Measurements from ENCODE around the gene EDNRA. TPM values are rescaled to one million over a fixed set of nuclear protein-coding genes. Genes with fewer than 3 reads are reported as not detected.

Gene EDNRA
- total RNA-seq, 3 donors from 2014 or later = 2.6 to 11.1 (median 5.2) TPM

- Histone ChIP-seq H3K9me3 (peaks cover 0 to 3% of the 10 kb centered on the region in 2 donors), H3K4me1 (no peaks in the 10 kb centered on the region), H3K4me3 (no peak overlapping the region), H3K27ac (no peak overlapping the region), H3K27me3 (no peaks in the 10 kb centered on the region), H3K36me3 (no peaks in the 10 kb centered on the region)
- intact Hi-C loops (cut with DNase I; ENCODE audit: low total_unique reads) = no loop called here
- TF ChIP-seq CTCF (IDR thresholded peaks at IDR 0.05) = no peak
- TF ChIP-seq POLR2AphosphoS5 (IDR thresholded peaks at IDR 0.05) = no peak
- TF ChIP-seq POLR2A (IDR thresholded peaks at IDR 0.05) = no peak
- DNase-seq (ENCODE audit: low spot score in 2 of 2) = no peak
Observed at GRCh38 chr4:147571036-147571770, 90.3 kb downstream of the EDNRA start.

GRCh38 chr4:147576084-147576483, 95.2 kb downstream of the EDNRA start:
- Histone ChIP-seq H3K4me1 (no peaks in the 10 kb centered on the region), H3K27ac (no peak overlapping the region), H3K9me3 (no peaks in the 10 kb centered on the region), H3K4me3 (no peak overlapping the region), H3K27me3 (no peaks in the 10 kb centered on the region), H3K36me3 (no peaks in the 10 kb centered on the region)
- no peak for DNase-seq (ENCODE audit: low spot score in 2 of 2)
- intact Hi-C loops (cut with DNase I; ENCODE audit: low total_unique reads) = no loop called here
- TF ChIP-seq CTCF (IDR thresholded peaks at IDR 0.05) = no peak
- no peak for TF ChIP-seq POLR2A (IDR thresholded peaks at IDR 0.05)
- no peak for TF ChIP-seq POLR2AphosphoS5 (IDR thresholded peaks at IDR 0.05)

GRCh38 chr4:147578051-147578476, 97.2 kb downstream of the EDNRA start:
- Histone ChIP-seq H3K4me1 (no peaks in the 10 kb centered on the region), H3K27ac (no peak overlapping the region), H3K4me3 (no peak overlapping the region), H3K27me3 (no peaks in the 10 kb centered on the region), H3K9me3 (no peaks in the 10 kb centered on the region), H3K36me3 (no peaks in the 10 kb centered on the region)
- intact Hi-C loops (cut with DNase I; ENCODE audit: low total_unique reads) = no loop called here
- TF ChIP-seq CTCF (IDR thresholded peaks at IDR 0.05) (no peak), POLR2AphosphoS5 (IDR thresholded peaks at IDR 0.05) (no peak), POLR2A (IDR thresholded peaks at IDR 0.05) (no peak)
- DNase-seq (ENCODE audit: low spot score in 2 of 2) = no peak

- Histone ChIP-seq H3K4me3 (no peak overlapping the region), H3K9me3 (no peaks in the 10 kb centered on the region), H3K27ac (no peak overlapping the region), H3K4me1 (no peaks in the 10 kb centered on the region), H3K27me3 (no peaks in the 10 kb centered on the region), H3K36me3 (no peaks in the 10 kb centered on the region)
- TF ChIP-seq CTCF (IDR thresholded peaks at IDR 0.05) = no peak
- TF ChIP-seq POLR2AphosphoS5 (IDR thresholded peaks at IDR 0.05) = no peak
- no peak for TF ChIP-seq POLR2A (IDR thresholded peaks at IDR 0.05)
- intact Hi-C loops (cut with DNase I; ENCODE audit: low total_unique reads) = no loop called here
- no peak for DNase-seq (ENCODE audit: low spot score in 2 of 2)
Observed at GRCh38 chr4:147578593-147578992, 97.7 kb downstream of the EDNRA start.

- DNase-seq (ENCODE audit: low spot score in 2 of 2) = no peak
- H3K27me3 ChIP-seq = no peaks in the 10 kb centered on the region
- intact Hi-C loops (cut with DNase I; ENCODE audit: low total_unique reads) = no loop called here
Observed at GRCh38 chr4:147580396-147580795, 99.5 kb downstream of the EDNRA start.

More at GRCh38 chr4:147580396-147580795, 99.5 kb downstream of the EDNRA start:
- no peak for TF ChIP-seq CTCF (IDR thresholded peaks at IDR 0.05)
- no peak for TF ChIP-seq POLR2AphosphoS5 (IDR thresholded peaks at IDR 0.05)
- no peak for TF ChIP-seq POLR2A (IDR thresholded peaks at IDR 0.05)
- Histone ChIP-seq H3K4me1 (no peaks in the 10 kb centered on the region), H3K27ac (no peak overlapping the region), H3K9me3 (peaks cover 0 to 7% of the 10 kb centered on the region in 2 donors), H3K36me3 (no peaks in the 10 kb centered on the region), H3K4me3 (no peak overlapping the region)

Measured in breast epithelium (tissue), 4 donors.